ENCODE measurements around the gene ELL2. TPM values are rescaled to one million over a fixed set of nuclear protein-coding genes. Genes with fewer than 3 reads are reported as not detected.

The ELL2 gene
- total and polyA plus RNA-seq, 7 donors, result 16.2 to 59.8 (median 36.9) TPM

DNA sequence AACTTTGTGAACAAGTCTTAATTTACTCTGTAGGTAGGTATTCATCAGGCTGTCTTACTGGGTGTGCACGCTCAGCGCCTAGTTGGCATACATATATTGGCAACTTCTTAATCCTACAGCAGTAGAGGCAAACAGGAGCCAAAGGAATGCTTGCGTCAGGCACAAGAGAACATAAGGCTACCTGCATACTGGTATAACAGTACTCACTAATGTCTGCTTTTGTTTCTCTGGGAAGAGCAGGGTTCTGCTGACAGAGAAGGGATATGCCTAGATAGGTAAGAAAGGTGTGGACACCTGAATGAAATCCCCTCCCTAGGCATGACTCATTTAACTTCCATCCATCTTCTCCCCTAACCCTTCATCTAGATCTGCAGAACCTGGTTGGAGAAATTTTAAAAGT, 40.1 kb downstream of the ELL2 start:
- TF ChIP-seq, protein P1, sequence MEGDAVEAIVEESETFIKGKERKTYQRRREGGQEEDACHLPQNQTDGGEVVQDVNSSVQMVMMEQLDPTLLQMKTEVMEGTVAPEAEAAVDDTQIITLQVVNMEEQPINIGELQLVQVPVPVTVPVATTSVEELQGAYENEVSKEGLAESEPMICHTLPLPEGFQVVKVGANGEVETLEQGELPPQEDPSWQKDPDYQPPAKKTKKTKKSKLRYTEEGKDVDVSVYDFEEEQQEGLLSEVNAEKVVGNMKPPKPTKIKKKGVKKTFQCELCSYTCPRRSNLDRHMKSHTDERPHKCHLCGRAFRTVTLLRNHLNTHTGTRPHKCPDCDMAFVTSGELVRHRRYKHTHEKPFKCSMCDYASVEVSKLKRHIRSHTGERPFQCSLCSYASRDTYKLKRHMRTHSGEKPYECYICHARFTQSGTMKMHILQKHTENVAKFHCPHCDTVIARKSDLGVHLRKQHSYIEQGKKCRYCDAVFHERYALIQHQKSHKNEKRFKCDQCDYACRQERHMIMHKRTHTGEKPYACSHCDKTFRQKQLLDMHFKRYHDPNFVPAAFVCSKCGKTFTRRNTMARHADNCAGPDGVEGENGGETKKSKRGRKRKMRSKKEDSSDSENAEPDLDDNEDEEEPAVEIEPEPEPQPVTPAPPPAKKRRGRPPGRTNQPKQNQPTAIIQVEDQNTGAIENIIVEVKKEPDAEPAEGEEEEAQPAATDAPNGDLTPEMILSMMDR (IDR thresholded peaks at IDR 0.05), result no peak
- no peak for ATAC-seq
- intact Hi-C loops (cut with DNase I), result no loop called here
- H3K9me3 ChIP-seq, result no peaks in the 10 kb centered on the region
- no peak overlapping the region for H3K27ac ChIP-seq
- no peak for DNase-seq
- peaks cover 24% of the 10 kb centered on the region for H3K4me1 ChIP-seq
- 90 to 99% (median 95%) methylated on average over 3 of the region's 3 CpGs for WGBS, 3 donors
- H3K36me3 ChIP-seq (ENCODE audit: insufficient read depth in 1 of 2, low read depth in 1 of 2), result peaks cover 0 to 27% of the 10 kb centered on the region in 2 donors
- no peak overlapping the region for H3K4me3 ChIP-seq
- no peaks in the 10 kb centered on the region for H3K27me3 ChIP-seq (ENCODE audit: insufficient read depth in 3 of 3, low read length in 2 of 3)

DNA sequence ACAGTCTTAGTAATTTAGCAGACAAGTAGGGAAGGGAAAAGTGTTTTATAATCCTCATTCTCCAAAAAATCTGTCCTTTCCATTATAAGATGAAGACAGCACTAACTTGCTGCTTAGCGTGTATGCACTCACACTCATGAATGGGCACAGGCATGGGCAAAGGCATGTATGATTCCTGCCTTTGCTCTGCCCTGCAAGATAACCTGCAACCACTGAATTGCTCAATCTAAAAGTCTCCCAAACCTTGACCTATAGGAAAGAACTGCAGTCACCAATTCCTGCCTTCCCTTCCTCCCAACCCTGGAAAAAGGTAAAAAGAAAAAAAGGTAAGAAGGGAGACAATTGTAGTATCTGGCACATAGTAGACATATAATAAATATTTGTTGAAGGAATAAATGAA, 40.8 kb downstream of the ELL2 start:
- 98 to 100% (median 100%) methylated on average over 1 of the region's 1 CpG for WGBS, 3 donors
- Histone ChIP-seq H3K4me3 (no peak overlapping the region), H3K9me3 (no peaks in the 10 kb centered on the region), H3K27me3 (ENCODE audit: insufficient read depth in 3 of 3, low read length in 2 of 3) (no peaks in the 10 kb centered on the region), H3K4me1 (peaks cover 18% of the 10 kb centered on the region), H3K36me3 (ENCODE audit: insufficient read depth in 1 of 2, low read depth in 1 of 2) (peaks cover 0 to 33% of the 10 kb centered on the region in 2 donors), H3K27ac (no peak overlapping the region)
- TF ChIP-seq, protein P1 (IDR thresholded peaks at IDR 0.05), result no peak
- intact Hi-C loops (cut with DNase I), result no loop called here
- no peak for ATAC-seq
- DNase-seq, result no peak

GRCh38 chr5:95919658-95920057, 42.0 kb downstream of the ELL2 start:
- H3K4me3 ChIP-seq, result no peak overlapping the region
- no peaks in the 10 kb centered on the region for H3K9me3 ChIP-seq
- no peak overlapping the region for H3K27ac ChIP-seq
- ATAC-seq (no peak), DNase-seq (no peak)
- H3K27me3 ChIP-seq (ENCODE audit: insufficient read depth in 3 of 3, low read length in 2 of 3), result no peaks in the 10 kb centered on the region
- TF ChIP-seq, protein P1 (IDR thresholded peaks at IDR 0.05), result no peak
- peaks cover 3 to 34% of the 10 kb centered on the region in 2 donors for H3K36me3 ChIP-seq (ENCODE audit: insufficient read depth in 1 of 2, low read depth in 1 of 2)
- intact Hi-C loops (cut with DNase I), result loop anchor here in 1 of 2 donors (5.0 kb wide), 1 partner anchor 38 kb away; no protein-coding TSS in a partner anchor
- H3K4me1 ChIP-seq, result peaks cover 10% of the 10 kb centered on the region
- WGBS, 3 donors, result 71 to 92% (median 73%) methylated on average over 2 of the region's 2 CpGs

GRCh38 chr5:95918421-95919006, 43.1 kb downstream of the ELL2 start:
- peaks cover 19% of the 10 kb centered on the region for H3K4me1 ChIP-seq
- TF ChIP-seq, protein P1 (IDR thresholded peaks at IDR 0.05), result no peak
- DNase-seq (no peak), ATAC-seq (no peak)
- no peaks in the 10 kb centered on the region for H3K27me3 ChIP-seq (ENCODE audit: insufficient read depth in 3 of 3, low read length in 2 of 3)
- peaks cover 3 to 35% of the 10 kb centered on the region in 2 donors for H3K36me3 ChIP-seq (ENCODE audit: insufficient read depth in 1 of 2, low read depth in 1 of 2)
- no peak overlapping the region for H3K4me3 ChIP-seq
- H3K27ac ChIP-seq, result no peak overlapping the region
- intact Hi-C loops (cut with DNase I), result loop anchor here in 1 of 2 donors (5.0 kb wide), 1 partner anchor 39 kb away; no protein-coding TSS in a partner anchor
- 81 to 96% (median 84%) methylated on average over 3 of the region's 3 CpGs for WGBS, 3 donors
- H3K9me3 ChIP-seq, result no peaks in the 10 kb centered on the region

DNA sequence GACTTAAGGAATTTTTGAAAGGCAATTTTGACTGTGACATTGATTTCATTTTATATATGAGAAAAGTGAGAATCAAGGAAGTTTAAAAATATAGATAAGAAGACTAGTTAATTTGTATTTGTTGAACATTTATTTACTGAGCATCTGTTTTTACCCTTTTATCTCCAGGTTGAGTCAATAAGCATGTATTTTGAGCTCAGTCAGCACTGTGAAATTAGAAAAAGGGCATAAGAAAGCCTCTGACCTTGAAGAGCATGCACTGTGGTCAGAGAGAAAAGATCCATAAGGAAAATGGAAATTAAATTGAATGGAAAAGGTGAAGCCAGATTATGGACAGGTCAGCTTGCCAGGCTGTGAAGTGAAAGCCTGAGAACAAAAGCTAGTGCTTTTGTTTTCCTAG, 44.4 kb downstream of the ELL2 start:
- TF ChIP-seq, protein P1 (IDR thresholded peaks at IDR 0.05), result no peak
- ATAC-seq, result no peak
- Histone ChIP-seq H3K4me1 (peaks cover 19% of the 10 kb centered on the region), H3K27me3 (ENCODE audit: insufficient read depth in 3 of 3, low read length in 2 of 3) (no peaks in the 10 kb centered on the region), H3K9me3 (no peaks in the 10 kb centered on the region), H3K27ac (no peak overlapping the region), H3K4me3 (no peak overlapping the region), H3K36me3 (ENCODE audit: insufficient read depth in 1 of 2, low read depth in 1 of 2) (peaks cover 3 to 44% of the 10 kb centered on the region in 2 donors)
- DNase-seq, result no peak
- intact Hi-C loops (cut with DNase I), result loop anchor here in 1 of 2 donors (5.0 kb wide), 1 partner anchor 40 kb away; no protein-coding TSS in a partner anchor

Data from psoas muscle (tissue), 8 donors.